NCI-H1694 treated with DMSO at 0.1 percent for 48 hours (cell line): ENCODE data around the gene PLK5.
"Not testable (repeated sequence)": the region's sequence is repeated elsewhere in the genome, so short reads cannot be mapped to it uniquely, and the experiment has no call there.

ENCODE experiments used
- DNase-seq: peaks from one replicate; lab custom pipeline; 2025; lab: John Stamatoyannopoulos, UW

The PLK5 gene

DNA sequence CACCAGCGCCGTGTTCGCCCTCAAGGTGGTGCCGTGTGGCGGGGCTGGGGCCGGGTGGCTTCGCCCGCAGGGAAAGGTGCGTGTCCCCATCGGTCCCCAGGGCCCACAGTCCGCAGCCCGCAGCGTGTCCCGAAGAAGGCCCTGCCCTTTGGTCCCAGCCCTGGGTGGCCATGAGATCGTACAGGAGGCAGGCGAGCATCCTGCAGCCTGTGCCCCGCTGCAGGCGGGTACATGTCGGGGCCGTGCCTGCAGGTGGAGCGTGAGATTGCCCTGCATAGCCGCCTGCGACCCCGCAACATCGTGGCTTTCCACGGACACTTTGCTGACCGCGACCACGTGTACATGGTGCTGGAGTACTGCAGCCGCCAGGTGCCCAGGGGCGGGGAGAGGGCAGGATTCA is 1.5 kb downstream of the PLK5 start:
- DNase-seq: no peak

DNA sequence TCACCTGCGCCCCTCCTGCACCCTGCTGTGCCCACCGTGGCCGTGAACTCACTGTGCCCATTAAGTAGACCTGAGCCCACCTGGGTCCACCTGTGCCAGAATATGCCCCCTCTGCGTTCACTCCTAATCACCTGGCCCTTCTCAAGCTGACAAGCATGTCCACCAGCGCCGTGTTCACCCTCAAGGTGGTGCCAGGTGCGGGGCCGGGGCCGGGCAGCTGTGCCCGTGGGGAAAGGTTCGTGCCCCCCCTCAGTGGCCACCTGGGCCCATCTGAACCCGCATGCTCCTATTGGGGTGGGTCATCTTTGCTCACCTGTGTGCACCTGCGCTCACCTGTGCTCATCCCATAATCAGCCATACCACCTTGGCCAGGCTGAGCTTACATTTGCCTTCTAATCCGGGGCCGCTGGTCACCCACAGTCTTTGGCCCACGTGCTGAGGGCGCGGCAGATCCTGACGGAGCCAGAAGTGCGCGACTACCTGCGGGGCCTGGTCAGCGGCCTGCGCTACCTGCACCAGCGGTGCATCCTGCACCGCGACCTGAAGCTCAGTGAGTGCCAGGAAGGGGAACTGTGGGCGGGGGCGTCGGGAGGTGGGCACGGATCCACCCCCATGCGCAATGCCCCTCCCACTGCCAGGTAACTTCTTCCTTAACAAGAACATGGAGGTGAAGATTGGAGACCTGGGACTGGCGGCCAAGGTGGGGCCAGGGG is 2.3 kb downstream of the PLK5 start:
- DNase-seq: no peak

DNA sequence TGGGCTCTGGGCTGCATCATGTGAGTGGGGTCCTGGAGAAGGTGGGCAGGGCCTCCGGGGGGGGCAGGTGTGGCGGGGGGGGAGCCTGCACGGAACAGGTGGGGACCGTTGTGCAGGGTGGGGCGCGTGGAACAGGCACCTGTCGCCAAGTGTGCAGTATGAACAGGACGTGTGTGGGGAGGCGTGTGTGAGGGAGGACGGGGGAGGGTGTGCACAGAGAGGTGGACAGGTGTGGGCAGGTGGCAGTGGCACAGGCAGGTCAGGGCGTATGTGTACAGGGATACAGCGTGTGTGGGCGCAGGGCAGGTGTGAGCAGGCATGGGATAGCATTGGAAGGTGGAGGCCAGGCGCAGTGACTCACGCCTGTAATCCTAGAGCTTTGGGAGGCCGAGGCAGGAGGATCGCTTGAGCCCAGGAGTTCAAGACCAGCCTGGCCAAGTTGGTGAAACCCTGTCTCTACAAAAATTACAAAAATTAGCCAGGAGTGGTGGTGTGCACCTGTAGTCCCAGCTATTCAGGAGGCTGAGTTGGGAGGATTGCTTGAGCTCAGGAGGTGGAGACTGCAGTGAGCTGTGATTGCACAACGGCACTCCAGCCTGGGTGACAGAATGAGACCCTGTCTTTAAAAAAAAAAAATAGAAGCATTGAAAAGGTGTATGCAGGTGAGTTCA is 3.2 kb downstream of the PLK5 start:
- no peak for DNase-seq

DNA sequence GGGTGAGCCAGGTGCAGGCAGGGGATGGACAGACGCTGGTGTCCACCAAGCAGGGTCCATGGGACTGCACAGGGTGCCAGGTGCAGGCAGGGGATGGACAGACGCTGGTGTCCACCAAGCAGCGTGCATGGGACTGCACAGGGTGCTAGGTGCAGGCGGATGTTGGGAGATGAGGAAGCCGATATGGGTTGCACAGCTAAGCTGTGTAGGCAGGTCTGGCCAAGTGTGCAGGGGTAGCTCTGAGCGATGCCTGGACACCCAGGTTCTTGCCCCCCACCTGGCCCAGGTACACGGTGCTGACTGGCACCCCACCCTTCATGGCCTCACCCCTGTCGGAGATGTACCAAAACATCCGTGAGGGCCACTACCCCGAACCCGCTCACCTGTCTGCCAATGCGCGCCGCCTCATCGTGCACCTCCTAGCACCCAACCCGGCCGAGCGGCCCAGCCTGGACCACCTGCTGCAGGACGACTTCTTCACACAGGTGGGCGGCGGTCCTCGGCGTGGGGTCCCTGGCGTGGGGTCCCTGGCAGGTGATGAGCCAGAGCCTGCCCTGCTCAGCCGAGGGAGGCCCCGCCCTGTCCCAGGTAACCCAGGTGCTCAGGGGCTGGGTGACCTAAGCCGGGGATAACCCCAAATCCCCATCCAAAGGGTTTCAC is 3.9 kb downstream of the PLK5 start:
- no peak for DNase-seq

DNA sequence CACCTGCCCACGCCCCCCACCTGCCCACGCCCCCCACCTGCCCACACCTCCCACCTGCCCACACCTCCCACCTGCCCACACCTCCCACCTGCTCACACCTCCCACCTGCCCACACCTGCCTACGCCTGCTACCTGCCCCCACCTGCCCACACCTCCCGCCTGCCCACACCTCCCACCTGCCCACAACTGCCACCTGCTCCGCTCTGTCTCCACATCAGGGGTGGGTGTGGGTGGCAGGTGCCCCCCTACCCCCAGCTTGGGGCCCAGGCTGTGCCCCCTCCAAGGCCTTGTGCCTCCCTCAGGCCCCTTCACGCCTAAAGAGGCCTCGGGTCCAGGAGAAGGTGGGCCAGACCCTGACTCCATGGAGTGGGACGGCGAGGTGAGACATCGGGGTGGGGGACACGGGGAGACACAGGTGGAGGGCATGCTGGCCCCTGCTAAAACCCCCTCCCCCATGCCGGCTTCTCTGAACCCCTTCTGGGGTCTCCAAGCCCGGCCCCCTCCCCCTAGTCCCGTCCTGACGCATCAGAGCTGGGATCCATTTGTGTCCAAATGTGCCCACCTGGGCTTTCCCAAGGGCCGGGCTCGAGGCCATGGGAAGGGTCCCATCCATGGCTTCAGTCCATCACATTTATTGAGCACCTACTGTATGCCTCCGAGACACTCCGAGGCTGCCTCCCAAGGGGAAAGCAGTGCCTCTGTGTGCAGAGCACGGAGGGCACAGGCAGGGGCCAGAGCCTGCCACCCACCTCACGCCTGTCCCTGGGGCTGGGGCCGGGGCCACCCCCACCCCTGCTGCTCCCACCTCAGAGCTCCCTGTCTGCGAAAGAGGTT is 4.9 kb downstream of the PLK5 start:
- no peak for DNase-seq

DNA sequence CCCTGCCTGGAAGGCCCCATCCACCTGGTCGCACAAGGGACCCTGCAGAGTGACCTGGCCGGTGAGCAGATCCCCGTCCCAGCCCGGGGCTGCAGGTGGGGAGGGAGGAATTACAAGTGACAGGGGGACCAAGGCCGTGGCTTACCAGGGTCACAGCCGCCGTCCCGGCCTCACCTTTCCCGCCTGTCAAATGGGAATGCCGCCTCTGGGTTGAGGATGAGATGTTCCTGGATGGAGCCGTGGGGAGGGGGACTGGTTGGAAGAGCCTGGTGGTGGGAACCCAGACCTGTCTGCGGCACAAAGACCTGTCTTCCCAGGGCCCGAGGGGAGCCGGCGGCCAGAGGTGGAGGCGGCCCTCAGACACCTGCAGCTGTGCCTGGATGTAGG is 5.5 kb downstream of the PLK5 start:
- DNase-seq: no peak

DNA sequence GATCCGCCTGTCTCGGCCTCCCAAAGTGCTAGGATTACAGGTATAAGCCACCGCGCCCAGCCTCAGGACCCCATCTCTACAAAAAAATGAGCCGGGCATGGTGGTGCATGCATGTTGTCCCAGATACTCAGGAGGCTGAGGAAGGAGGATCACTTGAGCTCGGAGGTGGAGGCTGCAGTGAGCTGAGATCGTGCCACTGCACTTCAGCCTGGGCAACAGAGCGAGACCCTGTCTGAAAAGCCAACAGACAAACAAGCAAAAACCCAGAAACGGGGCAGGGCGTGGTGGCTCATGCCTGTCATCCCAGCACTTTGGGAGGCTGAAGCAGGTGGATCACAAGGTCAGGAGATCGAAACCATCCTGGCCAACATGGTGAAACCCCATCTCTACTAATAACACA is 7.0 kb downstream of the PLK5 start:
- DNase-seq: not testable (repeated sequence)

DNA sequence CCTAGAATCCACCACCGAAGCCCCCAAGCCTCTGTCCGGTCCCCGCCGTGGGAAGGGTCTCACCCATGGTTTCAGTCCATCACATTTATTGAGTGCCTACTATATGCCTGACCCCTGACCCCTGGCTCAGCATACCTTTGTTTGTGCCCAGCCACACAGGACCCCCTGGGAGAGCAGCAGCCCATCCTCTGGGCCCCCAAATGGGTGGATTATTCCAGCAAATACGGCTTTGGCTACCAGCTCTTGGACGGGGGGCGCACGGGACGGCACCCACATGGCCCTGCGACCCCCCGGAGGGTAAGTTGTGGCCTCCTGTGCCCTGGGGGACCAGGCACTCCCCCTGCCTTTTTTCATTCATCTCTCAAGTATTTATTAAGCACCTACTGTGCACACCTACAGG is 7.7 kb downstream of the PLK5 start:
- DNase-seq: no peak

DNA sequence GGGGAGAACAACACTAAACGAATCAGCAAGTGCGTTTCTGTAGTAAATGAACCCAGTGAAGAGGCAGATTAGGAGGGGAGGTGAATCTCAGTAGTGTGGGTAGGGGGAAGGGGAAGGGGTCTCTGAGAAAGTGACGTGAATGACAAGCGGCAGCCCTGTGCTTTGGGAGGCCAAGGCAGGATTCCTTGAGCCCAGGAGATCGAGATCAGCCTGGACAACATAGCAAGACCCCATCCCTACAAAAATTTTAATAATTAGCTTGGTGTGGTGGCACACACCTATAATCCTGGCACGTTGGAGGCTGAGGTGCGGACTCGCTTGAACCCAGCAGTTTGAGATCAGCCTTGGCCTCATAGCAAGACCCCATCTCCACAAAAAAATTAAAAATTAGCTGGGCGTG is 8.1 kb downstream of the PLK5 start:
- no peak for DNase-seq

DNA sequence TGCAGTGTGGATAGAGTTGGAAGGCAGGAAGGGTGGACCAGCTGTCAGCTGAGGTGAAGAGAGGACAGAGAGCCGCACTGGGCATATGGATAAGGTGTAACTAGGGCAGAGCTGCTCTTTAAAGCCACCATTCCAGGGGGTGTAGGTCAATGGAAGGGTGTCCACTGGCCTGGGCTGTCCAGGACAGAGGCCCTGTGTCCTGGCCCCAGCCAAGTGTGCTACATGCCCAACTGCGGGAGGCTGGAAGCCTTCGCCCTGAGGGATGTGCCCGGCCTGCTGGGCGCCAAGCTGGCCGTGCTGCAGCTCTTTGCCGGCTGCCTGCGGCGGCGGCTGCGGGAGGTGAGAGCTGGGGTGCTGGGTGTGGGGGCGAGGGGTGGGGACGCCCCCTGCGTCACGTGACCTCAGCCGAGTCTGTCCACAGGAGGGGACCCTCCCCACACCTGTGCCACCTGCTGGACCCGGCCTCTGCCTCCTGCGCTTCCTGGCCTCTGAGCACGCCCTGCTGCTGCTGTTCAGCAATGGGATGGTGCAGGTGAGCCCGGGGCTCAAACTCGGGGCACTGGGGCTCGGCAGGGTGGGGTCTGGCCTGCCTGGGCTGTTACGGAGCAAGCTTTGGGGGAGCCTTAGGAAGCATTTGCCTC is 9.8 kb downstream of the PLK5 start:
- DNase-seq: no peak

DNA sequence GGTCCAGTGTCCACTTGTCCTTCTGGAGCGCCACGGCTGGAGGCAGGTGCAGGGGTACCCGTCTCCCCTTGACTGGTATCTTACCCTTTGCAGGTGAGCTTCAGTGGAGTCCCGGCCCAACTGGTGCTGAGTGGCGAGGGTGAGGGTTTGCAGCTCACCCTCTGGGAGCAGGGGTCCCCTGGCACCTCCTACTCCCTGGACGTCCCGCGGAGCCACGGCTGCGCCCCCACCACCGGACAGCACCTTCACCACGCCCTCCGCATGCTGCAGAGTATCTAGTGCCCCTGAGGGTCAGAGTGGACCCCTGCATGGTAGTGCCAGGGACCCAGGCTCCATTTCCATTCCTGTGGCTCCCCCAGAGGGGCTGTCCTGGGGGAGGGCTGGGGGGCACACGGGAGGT is 11.1 kb downstream of the PLK5 start:
- no peak for DNase-seq

DNA sequence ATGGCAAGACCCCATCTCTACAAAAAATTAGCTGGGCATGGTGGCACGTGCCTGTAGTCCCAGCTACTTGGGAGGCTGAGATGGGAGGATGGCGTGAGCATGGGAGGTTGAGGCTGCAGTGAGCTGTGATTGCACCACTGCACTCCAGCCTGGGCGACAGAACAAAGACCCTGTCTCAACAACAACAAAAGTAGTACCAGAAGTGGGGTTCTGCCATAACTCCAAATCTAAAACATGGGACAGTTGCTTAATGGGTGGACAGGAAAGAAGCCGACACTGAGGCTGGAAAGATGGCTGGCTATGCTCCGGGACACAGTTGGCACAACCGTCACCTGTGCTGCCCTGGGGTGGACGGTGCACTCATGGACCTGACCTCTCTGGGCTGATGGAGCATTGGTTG is 11.8 kb downstream of the PLK5 start:
- not testable (repeated sequence) for DNase-seq

DNA sequence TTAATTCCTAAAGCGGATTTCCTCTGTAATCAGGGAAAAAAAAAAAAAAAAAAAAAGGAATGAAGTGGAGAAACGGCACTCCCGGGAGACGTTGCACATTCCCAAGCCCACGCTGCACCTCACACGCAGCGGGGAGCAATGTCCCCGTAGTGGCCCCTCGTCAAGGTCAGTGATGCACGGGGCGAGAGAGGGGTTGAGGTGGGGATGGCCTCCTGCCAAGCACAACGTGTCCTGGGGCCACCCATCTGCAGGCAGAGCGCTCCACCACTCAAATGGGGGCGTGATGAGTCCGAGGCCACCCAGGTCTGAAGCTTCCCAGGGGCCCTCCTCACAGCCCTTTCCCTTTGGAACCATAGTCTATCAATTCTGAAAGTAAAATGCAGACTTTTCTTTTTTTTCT is 15.1 kb downstream of the PLK5 start:
- DNase-seq: no peak

DNA sequence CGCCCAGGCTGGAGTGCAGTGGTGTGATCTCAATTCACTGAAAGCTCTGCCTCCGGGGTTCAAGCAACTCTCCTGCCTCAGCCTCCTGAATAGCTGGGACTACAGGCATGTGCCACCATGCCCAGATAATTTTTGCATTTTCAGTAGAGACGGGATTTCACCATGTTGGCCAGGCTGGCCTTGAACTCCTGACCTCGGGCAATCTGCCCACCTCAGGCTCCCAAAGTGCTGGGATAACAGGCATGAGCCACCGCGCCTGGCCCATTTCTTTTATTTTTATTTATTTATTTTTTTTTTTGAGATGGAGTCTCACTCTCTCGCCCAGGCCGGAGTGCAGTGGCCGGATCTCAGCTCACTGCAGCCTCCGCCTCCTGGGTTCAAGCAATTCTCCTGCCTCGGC is 15.9 kb downstream of the PLK5 start:
- not testable (repeated sequence) for DNase-seq

DNA sequence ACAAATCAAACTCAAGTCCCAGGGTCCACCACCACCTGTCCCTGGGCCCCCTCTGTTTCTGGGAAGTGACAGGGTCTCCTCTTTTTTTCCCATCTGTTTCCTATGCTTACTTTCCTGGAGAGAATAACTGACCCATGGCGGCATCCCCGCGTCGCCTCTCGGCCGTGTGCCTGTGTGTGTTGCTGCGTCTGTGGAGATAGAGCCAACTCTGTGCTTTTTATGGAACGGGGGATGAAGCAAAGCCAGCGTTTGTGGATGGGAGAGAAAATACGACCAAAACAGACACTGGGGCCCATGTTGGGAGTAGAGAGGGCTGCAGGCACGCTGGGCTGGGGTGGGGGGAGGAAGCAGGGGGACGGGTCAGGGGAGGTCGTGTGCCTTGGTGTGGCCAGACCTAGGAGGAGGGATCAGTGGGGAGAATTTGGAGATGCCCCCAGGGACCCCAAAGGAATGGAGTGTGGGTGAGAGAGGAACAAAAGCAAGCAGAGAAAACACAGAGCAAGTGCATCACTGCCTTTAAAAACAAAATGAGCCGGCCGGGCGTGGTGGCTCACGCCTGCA is 16.6 kb downstream of the PLK5 start:
- DNase-seq: no peak

DNA sequence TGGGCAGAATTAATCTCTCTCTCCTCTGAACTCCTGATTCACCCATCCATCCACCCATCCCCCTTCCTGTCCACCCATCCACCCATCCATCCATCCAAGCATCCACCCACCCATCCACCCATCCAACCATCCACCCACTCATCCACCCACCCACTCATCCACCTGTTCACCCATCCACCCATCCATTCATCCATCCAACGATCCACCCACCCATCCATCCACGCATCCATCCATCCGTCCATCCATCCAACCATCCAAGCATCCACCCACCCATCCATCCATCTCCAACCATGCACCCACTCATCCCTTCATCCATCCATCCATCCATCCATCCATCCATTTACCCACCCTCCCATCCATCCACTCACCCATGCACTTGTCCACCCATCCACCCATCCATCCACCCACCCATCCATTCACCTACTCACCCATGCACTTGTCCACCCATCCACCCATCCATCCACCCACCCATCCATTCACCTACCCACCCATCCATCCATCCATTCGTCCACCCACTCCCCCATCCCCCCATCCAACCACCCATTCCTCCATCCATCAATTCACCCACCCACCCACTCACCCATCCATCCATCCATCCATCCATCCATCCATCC is 25.6 kb downstream of the PLK5 start:
- DNase-seq: no peak

DNA sequence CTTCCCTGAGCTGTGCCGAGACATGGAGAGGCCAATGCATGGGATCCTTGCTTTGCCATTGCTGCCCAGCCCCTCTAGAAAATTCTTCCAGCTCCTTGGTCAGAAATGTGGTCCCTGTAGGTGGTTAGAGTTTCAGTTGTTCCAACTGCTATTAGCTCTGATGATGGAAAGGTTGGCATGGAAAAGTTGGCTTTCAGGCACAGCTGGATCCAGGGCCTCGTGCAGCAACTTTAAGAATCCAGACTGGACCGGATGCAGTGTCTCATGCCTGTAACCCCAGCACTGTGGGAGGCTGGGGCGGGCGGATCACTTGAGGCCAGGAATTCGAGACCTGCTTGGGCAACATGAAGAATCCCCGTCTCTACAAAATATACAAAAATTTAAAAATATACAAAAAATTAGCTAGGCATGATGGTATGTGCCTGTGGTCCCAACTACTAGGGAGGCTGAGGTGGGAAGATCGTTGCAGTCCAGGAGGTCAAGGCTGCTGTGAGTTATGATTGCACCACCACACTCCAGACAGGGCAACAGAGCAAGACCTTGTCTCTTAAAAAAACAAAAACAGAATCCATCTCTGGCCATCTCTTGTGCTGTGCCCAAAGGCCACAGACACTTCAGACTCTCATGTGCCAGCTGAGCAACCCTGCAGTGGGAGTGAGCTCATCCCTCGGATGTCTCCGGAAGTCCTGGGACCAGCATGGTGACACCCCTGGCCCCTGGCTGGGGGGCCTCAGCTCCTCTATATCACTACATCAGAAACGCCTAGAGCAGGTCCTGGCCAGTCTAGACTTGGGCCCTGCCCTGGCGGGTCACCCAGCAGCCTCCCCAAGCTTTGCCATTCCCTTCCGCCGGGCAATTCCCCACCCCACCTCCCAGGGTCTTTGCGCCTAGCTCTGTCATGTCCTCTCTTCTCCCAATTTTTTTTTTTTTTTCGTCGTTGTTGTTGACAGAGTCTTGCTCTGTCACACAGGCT is 27.5 kb downstream of the PLK5 start:
- DNase-seq: no peak

DNA sequence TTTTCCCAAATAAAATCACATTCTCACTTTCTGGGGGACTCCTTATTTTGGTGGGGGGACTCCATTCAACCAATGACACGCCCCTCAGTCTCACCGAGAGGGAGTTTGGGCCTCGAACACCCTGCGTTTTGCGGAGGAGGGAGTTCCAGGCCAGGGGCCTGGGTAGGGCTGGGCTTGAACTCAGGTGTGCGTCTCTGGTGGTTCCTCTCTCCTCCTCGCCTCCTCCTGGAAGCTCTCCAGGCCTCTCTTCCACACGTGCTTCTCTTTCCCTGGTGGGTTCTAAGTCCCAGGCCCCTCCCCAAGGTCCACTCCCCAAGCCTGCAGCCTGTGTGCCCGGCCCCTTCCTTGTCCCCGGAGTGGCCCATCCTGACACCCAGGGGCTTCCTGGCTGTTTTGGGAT is 29.5 kb downstream of the PLK5 start:
- DNase-seq: no peak

DNA sequence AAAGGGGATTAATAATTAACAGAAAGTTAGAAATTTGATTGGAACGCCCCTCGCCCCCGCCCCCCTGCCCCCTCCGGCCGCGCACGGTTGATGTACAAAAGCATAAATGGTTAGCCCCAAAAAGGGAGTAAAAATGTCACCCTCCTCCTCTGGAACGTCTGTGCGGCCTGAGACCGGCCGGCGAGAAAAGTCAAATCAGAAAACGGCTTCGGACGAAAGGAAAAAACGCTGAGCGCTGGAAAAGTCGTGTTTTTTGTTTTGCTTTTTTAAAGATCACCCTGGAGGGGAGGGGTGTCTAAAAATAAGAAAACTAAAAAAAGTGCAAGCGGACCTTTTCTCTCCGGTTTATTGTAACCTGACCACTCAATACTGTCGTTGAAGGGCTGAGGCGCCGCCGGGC is 31.1 kb downstream of the PLK5 start:
- no peak for DNase-seq
